Measurements from ENCODE around the gene SEMA4C.

The SEMA4C gene

GRCh38 chr2:96881349-96882195 is 11.7 kb upstream of the SEMA4C start:
- no peak for TF ChIP-seq CTCF (IDR thresholded peaks at IDR 0.05)

- TF ChIP-seq CTCF (IDR thresholded peaks at IDR 0.05), result no peak
These were observed 11.0 kb upstream of the SEMA4C start for GRCh38 chr2:96880891-96881273.

- no peak for TF ChIP-seq CTCF (IDR thresholded peaks at IDR 0.05)
These were observed 9.7 kb upstream of the SEMA4C start for GRCh38 chr2:96879545-96880040.

GRCh38 chr2:96878796-96879544 is 9.1 kb upstream of the SEMA4C start:
- TF ChIP-seq CTCF (IDR thresholded peaks at IDR 0.05), result no peak

- no peak for TF ChIP-seq CTCF (IDR thresholded peaks at IDR 0.05)
These were observed 8.3 kb upstream of the SEMA4C start for GRCh38 chr2:96878171-96878570.

- no peak for TF ChIP-seq CTCF (IDR thresholded peaks at IDR 0.05)
These were observed 7.8 kb upstream of the SEMA4C start for GRCh38 chr2:96877631-96878092.

GRCh38 chr2:96877042-96877451 is 7.2 kb upstream of the SEMA4C start:
- TF ChIP-seq CTCF (IDR thresholded peaks at IDR 0.05), result no peak

All from LNCAP (cell line).